Karpas-422 (cell line): Measurements from ENCODE around the gene HOXD8. TPM values are rescaled to one million over a fixed set of nuclear protein-coding genes. Genes with fewer than 3 reads are reported as not detected.

Experiments used
- DNase-seq: peaks from one replicate; pipeline ENCODE4 v3.0.0-alpha.2; 2015
- H2AFZ ChIP-seq: fragments of 200-600 bp; sonication (generic); 2 replicates; pipeline ENCODE4 v1.6.1; 2014; ENCODE audit warnings: antibody characterized with exemption, low read length, mixed read lengths
- H3K27ac ChIP-seq: fragments of 200-600 bp; sonication (generic); 2 replicates; pipeline ENCODE4 v1.5.1; 2014; ENCODE audit warnings: mild to moderate bottlenecking, low read length, moderate library complexity
- H3K27me3 ChIP-seq: fragments of 200-600 bp; sonication (generic); 2 replicates; pipeline ENCODE4 v1.6.1; 2014; ENCODE audit warnings: low read length, mixed read lengths
- H3K36me3 ChIP-seq: fragments of 200-600 bp; sonication (generic); 2 replicates; pipeline ENCODE4 v1.6.1; 2014; ENCODE audit warnings: low read length, mixed read lengths; ENCODE audit not compliant: insufficient read depth
- H3K4me1 ChIP-seq: fragments of 200-600 bp; sonication (generic); 2 replicates; pipeline ENCODE4 v1.6.1; 2014; ENCODE audit warnings: mild to moderate bottlenecking, low read length, mixed read lengths
- H3K4me2 ChIP-seq: fragments of 200-600 bp; sonication (generic); 2 replicates; pipeline ENCODE4 v1.6.1; 2014; ENCODE audit warnings: low read length, low read depth, mild to moderate bottlenecking; ENCODE audit not compliant: poor library complexity, severe bottlenecking
- H3K4me3 ChIP-seq: fragments of 200-600 bp; sonication (generic); 2 replicates; pipeline ENCODE4 v1.5.1; 2014; ENCODE audit warnings: mild to moderate bottlenecking, antibody characterized with exemption, low read length, mixed read lengths
- H3K79me2 ChIP-seq: fragments of 200-600 bp; sonication (generic); 2 replicates; pipeline ENCODE4 v1.6.1; 2014; ENCODE audit warnings: mild to moderate bottlenecking, low read length, mixed read lengths
- H3K9ac ChIP-seq: fragments of 200-600 bp; sonication (generic); 2 replicates; pipeline ENCODE4 v1.6.0; 2014; ENCODE audit warnings: low read length
- H3K9me2 ChIP-seq: fragments of 200-600 bp; sonication (generic), shearing (Covaris generic); replicated peaks from 2 replicates; pipeline ENCODE4 v1.6.0; 2014; ENCODE audit warnings: mild to moderate bottlenecking, low read length, moderate library complexity; ENCODE audit not compliant: insufficient read depth
- H3K9me3 ChIP-seq: fragments of 300-700, 200-600 bp; sonication (generic); 2 replicates; pipeline ENCODE4 v1.6.1; 2014; ENCODE audit warnings: low read length, mixed read lengths
- H4K20me1 ChIP-seq: fragments of 200-600 bp; sonication (generic); 2 replicates; pipeline ENCODE4 v1.6.1; 2014; ENCODE audit warnings: mild to moderate bottlenecking, antibody characterized with exemption, low read length, low read depth; ENCODE audit not compliant: insufficient read depth
- total RNA-seq: library from RNA; depleted of rRNA; stranded (reverse); fragments of >200 nt; shearing (Covaris generic); gene quantifications from 2 replicates; pipeline ENCODE4 v1.2.3, GENCODE V29; 2014; ENCODE audit warnings: low replicate concordance

HOXD8 gene
- total RNA-seq, 1 experiment from 2014 or later, result not detected

GRCh38 chr2:176083796-176084261 lies 45.7 kb upstream of the HOXD8 start, which contains the start of gene EVX2:
Gene EVX2 (minus strand): TSS chr2:176083962. CDS start chr2:176083776, 186 bp downstream.
- H3K27ac ChIP-seq, result no peak within 1 kb of the TSS
- H3K4me2 ChIP-seq, result no peak within 1 kb of the TSS
- H3K4me3 ChIP-seq, result no peak within 1 kb of the TSS
- no peaks in the 10 kb centered on the region for H3K79me2 ChIP-seq
- no peaks in the 10 kb centered on the region for H3K36me3 ChIP-seq
- no peak for DNase-seq
- no peaks in the 10 kb centered on the region for H3K27me3 ChIP-seq
- H4K20me1 ChIP-seq, result no peaks in the 10 kb centered on the region
- H3K9me2 ChIP-seq, result no peaks in the 10 kb centered on the region
- no peak within 1 kb of the TSS for H3K9ac ChIP-seq
- H3K4me1 ChIP-seq, result no peaks in the 10 kb centered on the region
- H3K9me3 ChIP-seq, result no peaks in the 10 kb centered on the region
- no peak within 1 kb of the TSS for H2AFZ ChIP-seq

- Histone ChIP-seq H3K36me3 (no peaks in the 10 kb centered on the region), H3K27ac (no peak overlapping the region), H3K9me2 (no peaks in the 10 kb centered on the region), H2AFZ (no peak overlapping the region), H3K4me3 (no peak overlapping the region), H3K79me2 (no peaks in the 10 kb centered on the region), H3K9me3 (no peaks in the 10 kb centered on the region), H3K9ac (no peak overlapping the region), H3K4me2 (no peak overlapping the region), H3K4me1 (no peaks in the 10 kb centered on the region), H3K27me3 (no peaks in the 10 kb centered on the region), H4K20me1 (no peaks in the 10 kb centered on the region)
- DNase-seq, result no peak
These were observed 44.8 kb upstream of the HOXD8 start for GRCh38 chr2:176084611-176085119.

- Histone ChIP-seq H3K9me3 (no peaks in the 10 kb centered on the region), H2AFZ (no peak overlapping the region), H3K9me2 (no peaks in the 10 kb centered on the region), H4K20me1 (no peaks in the 10 kb centered on the region), H3K79me2 (no peaks in the 10 kb centered on the region), H3K4me2 (no peak overlapping the region), H3K27me3 (no peaks in the 10 kb centered on the region), H3K4me3 (no peak overlapping the region), H3K36me3 (no peaks in the 10 kb centered on the region), H3K27ac (no peak overlapping the region), H3K4me1 (no peaks in the 10 kb centered on the region), H3K9ac (no peak overlapping the region)
- no peak for DNase-seq
These were observed 44.3 kb upstream of the HOXD8 start for GRCh38 chr2:176085120-176085788.

DNA sequence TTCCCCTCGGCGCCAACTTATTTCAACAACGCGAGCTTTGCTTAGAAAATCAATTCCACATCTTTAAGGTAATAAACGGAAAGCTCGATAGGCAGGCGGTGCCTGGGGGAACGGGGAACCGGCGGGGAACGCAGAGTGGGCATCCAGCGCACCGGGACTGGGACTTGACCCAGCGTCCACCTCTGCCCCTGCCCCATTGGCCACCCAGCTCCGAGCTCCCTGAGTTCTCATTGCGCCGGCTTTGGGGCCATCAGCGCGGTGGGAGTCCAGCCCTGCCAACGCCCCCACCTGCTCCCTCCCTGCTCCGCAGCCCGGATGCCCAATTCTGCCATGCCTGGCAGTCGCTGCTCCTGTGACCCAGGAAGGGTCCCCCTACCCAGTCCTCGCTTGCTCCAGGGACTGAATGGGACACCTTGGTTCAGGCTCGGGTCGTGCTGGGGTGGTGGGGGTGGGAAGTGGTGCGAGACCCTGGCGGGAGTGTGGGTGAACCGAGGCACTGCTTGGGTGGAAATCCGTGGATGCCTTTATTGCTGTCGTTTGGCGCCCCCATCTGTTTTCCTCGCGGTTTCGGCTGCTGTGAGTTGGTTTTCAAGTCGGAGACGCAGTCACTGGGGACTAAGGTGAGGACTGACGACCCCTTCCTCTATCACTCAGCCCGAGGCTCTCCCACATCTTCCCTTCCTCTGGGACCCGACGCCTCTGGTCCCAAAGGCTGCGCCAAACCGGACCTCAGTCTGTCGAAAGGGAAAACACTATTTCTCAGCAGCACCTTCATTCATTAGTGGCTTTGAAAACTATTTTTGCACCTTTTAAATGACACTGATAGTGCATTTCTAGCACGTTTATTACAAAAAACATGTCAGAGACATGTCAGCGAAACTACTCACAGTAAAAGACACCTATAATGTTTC lies 43.4 kb upstream of the HOXD8 start:
- H3K4me3 ChIP-seq, result no peak overlapping the region
- H3K27me3 ChIP-seq, result no peaks in the 10 kb centered on the region
- H3K9ac ChIP-seq, result no peak overlapping the region
- H3K36me3 ChIP-seq, result no peaks in the 10 kb centered on the region
- H3K27ac ChIP-seq, result no peak overlapping the region
- no peak overlapping the region for H2AFZ ChIP-seq
- H3K4me1 ChIP-seq, result no peaks in the 10 kb centered on the region
- no peaks in the 10 kb centered on the region for H3K79me2 ChIP-seq
- peak; percentile 67 for DNase-seq
- H3K9me2 ChIP-seq, result no peaks in the 10 kb centered on the region
- no peak overlapping the region for H3K4me2 ChIP-seq
- H3K9me3 ChIP-seq, result no peaks in the 10 kb centered on the region
- H4K20me1 ChIP-seq, result no peaks in the 10 kb centered on the region

GRCh38 chr2:176087330-176088047 lies 42.0 kb upstream of the HOXD8 start:
- Histone ChIP-seq H3K9me2 (no peaks in the 10 kb centered on the region), H3K4me3 (no peak overlapping the region), H3K4me1 (no peaks in the 10 kb centered on the region), H3K36me3 (no peaks in the 10 kb centered on the region), H2AFZ (no peak overlapping the region), H3K9me3 (no peaks in the 10 kb centered on the region), H3K27ac (no peak overlapping the region), H4K20me1 (no peaks in the 10 kb centered on the region), H3K27me3 (no peaks in the 10 kb centered on the region), H3K79me2 (no peaks in the 10 kb centered on the region), H3K4me2 (no peak overlapping the region), H3K9ac (no peak overlapping the region)
- DNase-seq, result no peak

- H3K27me3 ChIP-seq, result no peaks in the 10 kb centered on the region
- H3K36me3 ChIP-seq, result no peaks in the 10 kb centered on the region
- H2AFZ ChIP-seq, result no peak overlapping the region; the same call in 1 of the 2 replicates
- DNase-seq, result peak; percentile 62
- no peak overlapping the region for H3K4me2 ChIP-seq
- H3K9me3 ChIP-seq, result no peaks in the 10 kb centered on the region
- H3K4me3 ChIP-seq, result no peak overlapping the region
- H3K9ac ChIP-seq, result no peak overlapping the region
- no peaks in the 10 kb centered on the region for H3K79me2 ChIP-seq
- H3K4me1 ChIP-seq, result no peaks in the 10 kb centered on the region
- no peaks in the 10 kb centered on the region for H4K20me1 ChIP-seq
- no peak overlapping the region for H3K27ac ChIP-seq
- no peaks in the 10 kb centered on the region for H3K9me2 ChIP-seq
These were observed 41.2 kb upstream of the HOXD8 start for GRCh38 chr2:176088048-176088936.

GRCh38 chr2:176088937-176089842 lies 40.3 kb upstream of the HOXD8 start:
- no peak for DNase-seq
- H3K79me2 ChIP-seq, result no peaks in the 10 kb centered on the region

More at GRCh38 chr2:176088937-176089842, 40.3 kb upstream of the HOXD8 start:
- Histone ChIP-seq H3K9me2 (no peaks in the 10 kb centered on the region), H3K36me3 (no peaks in the 10 kb centered on the region), H2AFZ (no peak overlapping the region), H3K27me3 (no peaks in the 10 kb centered on the region), H3K4me3 (no peak overlapping the region), H3K9me3 (no peaks in the 10 kb centered on the region), H3K4me1 (no peaks in the 10 kb centered on the region), H4K20me1 (no peaks in the 10 kb centered on the region), H3K9ac (no peak overlapping the region), H3K27ac (no peak overlapping the region), H3K4me2 (no peak overlapping the region)
